Activated CD8-positive, alpha-beta T cell treated with anti-CD3 and anti-CD28 coated beads, Interleukin-2, amount 10 ng/mL, durations not matched to agents 7 days and 5 days (primary cell): ENCODE data around the gene SH2D4B. TPM values are rescaled to one million over a fixed set of nuclear protein-coding genes. Genes with fewer than 3 reads are reported as not detected.
"Not testable (repeated sequence)": the region's sequence is repeated elsewhere in the genome, so short reads cannot be mapped to it uniquely, and the experiment has no call there.

Source experiments
- ATAC-seq: fragments of 150-1000 bp; cut with Tn5 transposase; one replicate; pipeline ENCODE4 v1.10.0; 2021; ENCODE audit warnings: moderate library complexity
- CTCF ChIA-PET: fragments of 350-600 bp; sonication (Branson Sonifier 250); formaldehyde crosslinking; loops from one replicate; lab custom pipeline; 2021; ENCODE audit warnings: antibody characterized with exemption; lab: Charles Lee
- POLR2A ChIA-PET: fragments of 350-600 bp; sonication (Branson Sonifier 250); formaldehyde crosslinking; loops from one replicate; lab custom pipeline; 2021; ENCODE audit warnings: antibody characterized with exemption; lab: Charles Lee
- DNase-seq: peaks from one replicate; pipeline ENCODE4 v3.0.0-alpha.2; 2020
- H3K27ac Mint-ChIP-seq: one replicate; pipeline ENCODE4 v1.8.0; 2021; ENCODE audit warnings: mild to moderate bottlenecking, mixed read lengths
- H3K27me3 Mint-ChIP-seq: one replicate; pipeline ENCODE4 v1.8.0; 2021; ENCODE audit warnings: low read depth, mixed read lengths
- H3K36me3 Mint-ChIP-seq: one replicate; pipeline ENCODE4 v1.8.0; 2021; ENCODE audit warnings: low read depth, mixed read lengths
- H3K4me1 Mint-ChIP-seq: one replicate; pipeline ENCODE4 v1.8.0; 2021; ENCODE audit warnings: low read depth, mixed read lengths
- H3K4me3 Mint-ChIP-seq: one replicate; pipeline ENCODE4 v1.8.0; 2021; ENCODE audit warnings: mild to moderate bottlenecking, mixed read lengths
- H3K9me3 Mint-ChIP-seq: one replicate; pipeline ENCODE4 v1.8.0; 2022; ENCODE audit warnings: mixed read lengths; ENCODE audit not compliant: insufficient read depth
- total RNA-seq, 2 experiments: library from RNA; stranded (reverse); gene quantifications; one replicate each; pipeline ENCODE4 v1.2.3, GENCODE V29; 2021

Gene SH2D4B
- total RNA-seq, 2 experiments from 2014 or later: 0.13 to 0.21 TPM

- Mint-ChIP-seq H3K4me1 (peaks cover 94% of the 10 kb centered on the region), H3K27ac (peak overlapping the region; percentile 97), H3K36me3 (peaks cover 26% of the 10 kb centered on the region), H3K4me3 (no peak overlapping the region), H3K9me3 (no peaks in the 10 kb centered on the region), H3K27me3 (no peaks in the 10 kb centered on the region)
- DNase-seq (no peak), ATAC-seq (no peak)
- ChIA-PET CTCF (interaction anchor here (1.4 to 6.9 kb wide), 5 partner anchors 16 to 145 kb away, joined by 3 to 31 read pairs (median 18); partner anchors contain the start of gene PRXL2A), POLR2A (interaction anchor here (0.6 kb wide), 1 partner anchor 15 kb away, joined by 3 read pairs; no protein-coding TSS in a partner anchor)
Measured at GRCh38 chr10:80528185-80528700, 9.5 kb upstream of the SH2D4B start.

- no peak for ATAC-seq
- Mint-ChIP-seq H3K27me3 (no peaks in the 10 kb centered on the region), H3K9me3 (no peaks in the 10 kb centered on the region), H3K27ac (peak overlapping the region; percentile 97), H3K4me1 (peaks cover 89% of the 10 kb centered on the region), H3K36me3 (peaks cover 26% of the 10 kb centered on the region), H3K4me3 (peak overlapping the region; percentile 61)
- ChIA-PET CTCF (interaction anchor here (1.6 to 6.9 kb wide), 4 partner anchors 17 to 121 kb away, joined by 4 to 31 read pairs (median 24); partner anchors contain the start of gene PRXL2A), POLR2A (no interaction called here)
- DNase-seq: no peak
Measured at GRCh38 chr10:80528901-80529300, 8.8 kb upstream of the SH2D4B start.

- POLR2A ChIA-PET: interaction anchor here (0.9 kb wide), 1 partner anchor 73 kb away, joined by 3 read pairs; no protein-coding TSS in a partner anchor
- Mint-ChIP-seq H3K27me3 (no peaks in the 10 kb centered on the region), H3K27ac (peak overlapping the region; percentile 97), H3K9me3 (no peaks in the 10 kb centered on the region), H3K4me3 (peak overlapping the region; percentile 61), H3K4me1 (peaks cover 82% of the 10 kb centered on the region), H3K36me3 (peaks cover 26% of the 10 kb centered on the region)
- CTCF ChIA-PET: interaction anchor here (1.1 to 6.9 kb wide), 7 partner anchors 17 to 124 kb away, joined by 3 to 31 read pairs (median 9); partner anchors contain the start of gene PRXL2A
- ATAC-seq (peak; percentile 83), DNase-seq (peak; percentile 85)
Measured at GRCh38 chr10:80529604-80530003, 8.1 kb upstream of the SH2D4B start.

- ChIA-PET CTCF (interaction anchor here (1.0 to 6.9 kb wide), 16 partner anchors 10 to 150 kb away, joined by 3 to 31 read pairs (median 6); no protein-coding TSS in a partner anchor), POLR2A (interaction anchor here (1.8 kb wide), 1 partner anchor 19 kb away, joined by 7 read pairs; no protein-coding TSS in a partner anchor)
- ATAC-seq: peak; percentile 61
- Mint-ChIP-seq H3K4me3 (peak overlapping the region; percentile 61), H3K27me3 (no peaks in the 10 kb centered on the region), H3K27ac (peak overlapping the region; percentile 97), H3K9me3 (no peaks in the 10 kb centered on the region), H3K36me3 (peaks cover 26% of the 10 kb centered on the region), H3K4me1 (peaks cover 76% of the 10 kb centered on the region)
- DNase-seq: peak; percentile 69
Measured at GRCh38 chr10:80530251-80530650, 7.5 kb upstream of the SH2D4B start.

GRCh38 chr10:80530816-80531215 lies 6.9 kb upstream of the SH2D4B start:
- ChIA-PET POLR2A (interaction anchor here (1.8 kb wide), 1 partner anchor 19 kb away, joined by 7 read pairs; no protein-coding TSS in a partner anchor), CTCF (interaction anchor here (1.0 to 4.8 kb wide), 17 partner anchors 11 to 151 kb away, joined by 3 to 31 read pairs (median 4); no protein-coding TSS in a partner anchor)
- Mint-ChIP-seq H3K4me3 (peak overlapping the region; percentile 61), H3K27ac (peak overlapping the region; percentile 97), H3K4me1 (peaks cover 74% of the 10 kb centered on the region), H3K9me3 (no peaks in the 10 kb centered on the region), H3K27me3 (no peaks in the 10 kb centered on the region), H3K36me3 (peaks cover 29% of the 10 kb centered on the region)
- ATAC-seq (peak; percentile 49), DNase-seq (peak; percentile 60)

GRCh38 chr10:80532571-80532970 lies 5.1 kb upstream of the SH2D4B start:
- ChIA-PET POLR2A (interaction anchor here (1.5 kb wide), 1 partner anchor 88 kb away, joined by 3 read pairs; no protein-coding TSS in a partner anchor), CTCF (no interaction called here)
- Mint-ChIP-seq H3K27me3 (no peaks in the 10 kb centered on the region), H3K36me3 (peaks cover 29% of the 10 kb centered on the region), H3K9me3 (no peaks in the 10 kb centered on the region), H3K27ac (peak overlapping the region; percentile 97), H3K4me1 (peaks cover 73% of the 10 kb centered on the region), H3K4me3 (no peak overlapping the region)
- no peak for ATAC-seq
- DNase-seq: no peak

- CTCF ChIA-PET, H3K27me3 Mint-ChIP-seq, ATAC-seq, H3K9me3 Mint-ChIP-seq, POLR2A ChIA-PET, DNase-seq, H3K27ac Mint-ChIP-seq, H3K4me3 Mint-ChIP-seq: not testable (repeated sequence)
- Mint-ChIP-seq H3K4me1 (peaks cover 63% of the 10 kb centered on the region), H3K36me3 (peaks cover 22% of the 10 kb centered on the region)
Measured at GRCh38 chr10:80534059-80534458, 3.6 kb upstream of the SH2D4B start.

DNA sequence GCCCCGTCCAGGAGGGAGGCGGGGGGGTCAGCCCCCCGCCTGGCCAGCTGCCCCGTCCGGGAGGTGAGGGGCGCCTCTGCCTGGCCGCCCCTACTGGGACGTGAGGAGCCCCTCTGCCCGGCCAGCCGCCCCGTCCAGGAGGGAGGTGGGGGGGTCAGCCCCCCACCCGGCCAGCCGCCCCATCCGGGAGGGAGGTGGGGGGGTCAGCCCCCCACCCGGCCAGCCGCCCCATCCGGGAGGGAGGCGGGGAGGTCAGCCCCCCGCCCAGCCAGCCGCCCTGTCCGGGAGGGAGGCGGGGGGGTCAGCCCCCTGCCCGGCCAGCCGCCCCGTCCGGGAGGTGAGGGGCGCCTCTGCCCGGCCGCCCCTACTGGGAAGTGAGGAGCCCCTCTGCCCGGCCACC lies 3.1 kb upstream of the SH2D4B start:
- POLR2A ChIA-PET, H3K4me3 Mint-ChIP-seq, H3K27me3 Mint-ChIP-seq, H3K9me3 Mint-ChIP-seq, H3K27ac Mint-ChIP-seq, DNase-seq, CTCF ChIA-PET, ATAC-seq: not testable (repeated sequence)
- H3K36me3 Mint-ChIP-seq: peaks cover 20% of the 10 kb centered on the region
- H3K4me1 Mint-ChIP-seq: peaks cover 58% of the 10 kb centered on the region

DNA sequence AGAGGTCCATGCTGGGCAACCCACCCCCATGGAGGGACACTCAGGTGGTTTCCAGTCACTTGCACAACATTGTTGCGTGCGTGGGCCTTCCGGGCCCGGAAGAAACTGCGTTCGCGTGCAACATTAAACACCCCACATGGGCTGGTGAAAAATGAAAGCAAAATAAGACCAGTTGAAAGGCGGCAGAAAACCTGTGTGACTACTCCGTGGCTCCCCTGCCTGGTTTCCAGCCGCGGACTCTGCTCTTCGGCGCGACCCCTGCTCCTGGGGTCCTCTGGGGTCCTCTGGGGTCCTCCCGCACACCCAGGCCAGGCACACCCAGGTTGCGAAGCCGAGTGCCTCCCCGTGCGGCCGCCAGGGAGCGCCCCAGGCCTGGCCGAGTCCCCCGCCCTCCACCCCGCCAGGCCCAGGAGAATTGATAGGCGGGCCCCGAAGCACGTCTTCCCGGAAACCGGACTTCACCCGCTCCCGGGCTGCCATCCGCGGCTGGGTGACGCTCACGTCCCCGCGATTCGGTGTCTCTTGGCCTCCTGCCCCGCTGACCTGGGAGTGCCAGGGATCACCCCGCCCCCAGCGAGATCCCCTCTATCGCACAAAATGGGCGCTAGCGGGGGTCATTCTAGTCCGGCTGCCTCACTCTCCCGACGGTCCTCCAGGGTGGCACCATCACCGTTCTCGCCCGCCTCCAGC lies 1.9 kb upstream of the SH2D4B start:
- peak; percentile 89 for ATAC-seq
- H3K27ac Mint-ChIP-seq: peak overlapping the region; percentile 97
- no peaks in the 10 kb centered on the region for H3K27me3 Mint-ChIP-seq
- ChIA-PET CTCF (interaction anchor here (0.6 to 1.6 kb wide), 11 partner anchors 11 to 153 kb away, joined by 3 to 11 read pairs (median 3); no protein-coding TSS in a partner anchor), POLR2A (interaction anchor here (0.7 to 1.3 kb wide), 2 partner anchors 14 to 92 kb away, joined by 3 to 4 read pairs; no protein-coding TSS in a partner anchor)
- DNase-seq: peak; percentile 81
- H3K36me3 Mint-ChIP-seq: peaks cover 21% of the 10 kb centered on the region
- H3K9me3 Mint-ChIP-seq: no peaks in the 10 kb centered on the region
- H3K4me3 Mint-ChIP-seq: peak overlapping the region; percentile 86
- H3K4me1 Mint-ChIP-seq: peaks cover 56% of the 10 kb centered on the region

- peak; percentile 18 for DNase-seq
- no peak for ATAC-seq
- Mint-ChIP-seq H3K27me3 (no peaks in the 10 kb centered on the region), H3K36me3 (peaks cover 21% of the 10 kb centered on the region), H3K27ac (peak overlapping the region; percentile 97), H3K4me1 (peaks cover 56% of the 10 kb centered on the region), H3K4me3 (peak overlapping the region; percentile 86), H3K9me3 (no peaks in the 10 kb centered on the region)
- ChIA-PET CTCF (interaction anchor here (0.6 to 2.0 kb wide), 13 partner anchors 10 to 158 kb away, joined by 3 to 11 read pairs (median 4); no protein-coding TSS in a partner anchor), POLR2A (interaction anchor here (0.6 to 1.3 kb wide), 6 partner anchors 9 to 93 kb away, joined by 3 to 4 read pairs (median 3); no protein-coding TSS in a partner anchor)
Measured at GRCh38 chr10:80536361-80536835, 1.3 kb upstream of the SH2D4B start.

DNA sequence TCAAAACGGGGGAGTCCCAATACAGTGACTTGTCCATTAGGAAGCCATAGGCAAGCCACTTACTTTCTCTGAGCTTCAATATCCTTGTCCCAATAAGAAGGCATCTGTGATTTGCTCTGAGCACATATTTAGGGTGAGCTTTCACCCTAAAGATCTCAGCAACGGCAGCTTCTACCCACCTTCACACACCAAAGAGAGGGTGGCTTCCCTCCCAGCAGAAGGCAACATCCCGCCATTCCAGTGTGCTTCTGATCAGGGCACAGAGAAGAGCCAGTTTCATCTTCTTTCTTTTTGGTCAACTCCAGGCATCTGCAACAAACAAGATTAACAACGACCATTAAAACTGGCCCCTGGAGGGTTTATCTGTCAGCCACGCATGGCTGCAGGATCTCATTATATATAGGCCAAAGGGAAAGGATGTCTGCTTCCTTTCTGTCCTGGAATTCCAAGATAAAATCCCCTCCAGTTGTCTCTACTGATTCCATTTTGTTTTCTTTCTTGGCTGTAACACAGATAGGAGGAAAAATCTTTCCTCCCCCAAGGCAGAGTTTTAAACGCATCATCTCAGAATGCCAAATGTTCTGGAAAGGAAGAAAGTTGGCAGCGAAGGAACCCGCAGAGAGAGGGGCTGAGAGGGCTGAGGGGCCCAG lies 491 bp upstream of the SH2D4B start:
- H3K27me3 Mint-ChIP-seq: no peaks in the 10 kb centered on the region
- CTCF ChIA-PET: interaction anchor here (0.9 to 2.0 kb wide), 9 partner anchors 10 to 159 kb away, joined by 3 to 11 read pairs (median 5); no protein-coding TSS in a partner anchor
- peaks cover 49% of the 10 kb centered on the region for H3K4me1 Mint-ChIP-seq
- H3K4me3 Mint-ChIP-seq: peak overlapping the region; percentile 86
- peak overlapping the region; percentile 97 for H3K27ac Mint-ChIP-seq
- no peaks in the 10 kb centered on the region for H3K9me3 Mint-ChIP-seq
- POLR2A ChIA-PET: interaction anchor here (0.8 to 1.3 kb wide), 4 partner anchors 11 to 81 kb away, joined by 3 to 4 read pairs (median 3); no protein-coding TSS in a partner anchor
- DNase-seq (peak; percentile 17), ATAC-seq (no peak)
- H3K36me3 Mint-ChIP-seq: peaks cover 16% of the 10 kb centered on the region
